HepG2 (cell line): ENCODE results near the gene JADE2. TPM values are rescaled to one million over a fixed set of nuclear protein-coding genes. Genes with fewer than 3 reads are reported as not detected.
"Not testable (repeated sequence)": the region's sequence is repeated elsewhere in the genome, so short reads cannot be mapped to it uniquely, and the experiment has no call there.

ENCODE experiments used
- ATAC-seq: fragments of 200-7000 bp; cut with Tn5 transposase; 3 replicates; pipeline ENCODE4 v1.9.1; 2020; ENCODE audit warnings: mild to moderate bottlenecking, moderate library complexity
- BruUV-seq: library from RNA; stranded (reverse); fragments of 400-500 nt; replicated peaks from 2 replicates; lab custom pipeline; 2021; lab: Mats Ljungman, UMichigan
- CTCF ChIA-PET: fragments of 300-600 bp; formaldehyde crosslinking; extraction: SDS; loops from one replicate; lab custom pipeline; 2021; ENCODE audit warnings: low total read pairs, inconsistent platforms, low intra/inter-chr PET ratio; lab: Yijun Ruan, JAX
- POLR2A ChIA-PET: fragments of 350-600 bp; sonication (Branson Sonifier 250); formaldehyde crosslinking; loops from one replicate; lab custom pipeline; 2020; ENCODE audit warnings: antibody characterized with exemption, inconsistent platforms; lab: Yijun Ruan, JAX
- DNase-seq: peaks from one replicate; pipeline ENCODE4 v3.0.0-alpha.2; 2015; ENCODE audit warnings: low spot score
- FAIRE-seq: peaks from 3 replicates; lab custom pipeline; 2011; peaks lifted over from hg19 to GRCh38; lab: Jason Lieb, UNC
- H2AFZ ChIP-seq: one replicate; pipeline ENCODE4 v1.6.1; 2011; ENCODE audit warnings: low read length, inconsistent platforms
- H3K27ac ChIP-seq: fragments of 300-600 bp; 3 replicates; pipeline ENCODE4 v1.8.0; 2011; ENCODE audit warnings: mixed run types, mild to moderate bottlenecking, mixed read lengths, low read length, inconsistent platforms; ENCODE audit not compliant: insufficient read depth; ENCODE audit errors: extremely low read length
- H3K27me3 ChIP-seq, 2 experiments: fragments of 200-600 bp in 1 of 2; 2 replicates in 1 of 2; 3 replicates in 1 of 2; pipeline versions ENCODE4 v1.6.0 to v1.8.0; 2011; ENCODE audit warnings: low read length in 2 of 2, mild to moderate bottlenecking in 2 of 2, moderate library complexity in 2 of 2, inconsistent platforms in 1 of 2; ENCODE audit not compliant: insufficient read depth in 2 of 2, control insufficient read depth in 1 of 2
- H3K36me3 ChIP-seq, 2 experiments: fragments of 200-600 bp in 1 of 2; replicated peaks in 1 of 2; 2 replicates in 1 of 2; 3 replicates in 1 of 2; pipeline versions ENCODE4 v1.5.1 to v1.8.0; 2011; ENCODE audit warnings: low read length in 2 of 2, inconsistent platforms in 1 of 2; ENCODE audit not compliant: insufficient read depth in 2 of 2, control insufficient read depth in 1 of 2
- H3K4me1 ChIP-seq: 2 replicates; pipeline ENCODE4 v1.5.1; 2012; ENCODE audit warnings: low read length, inconsistent platforms; ENCODE audit not compliant: insufficient read depth
- H3K4me2 ChIP-seq: 2 replicates; pipeline ENCODE4 v1.6.0; 2011; ENCODE audit warnings: low read depth, low read length, inconsistent platforms
- H3K4me3 ChIP-seq, 3 experiments: fragments of 200-600 bp in 1 of 3; sonication (generic), shearing (Covaris generic) in 1 of 3; replicated peaks in 1 of 3; 2 replicates each; pipeline ENCODE4 v1.5.1; 2011 to 2016; ENCODE audit warnings: low read length in 3 of 3, inconsistent platforms in 2 of 3, low read depth in 2 of 3, mild to moderate bottlenecking in 2 of 3, control low read depth in 1 of 3, mixed read lengths in 1 of 3; ENCODE audit not compliant: insufficient read depth in 1 of 3
- H3K79me2 ChIP-seq: one replicate; pipeline ENCODE4 v1.6.1; 2011; ENCODE audit warnings: low read length, inconsistent platforms; ENCODE audit not compliant: insufficient read depth
- H3K9ac ChIP-seq: 2 replicates; pipeline ENCODE4 v1.6.0; 2011; ENCODE audit warnings: mild to moderate bottlenecking, low read depth, low read length, inconsistent platforms; ENCODE audit not compliant: insufficient read depth
- H3K9me3 ChIP-seq: 2 replicates; pipeline ENCODE4 v1.5.1; 2012; ENCODE audit warnings: mild to moderate bottlenecking, low read length
- H4K20me1 ChIP-seq: 2 replicates; pipeline ENCODE4 v1.6.0; 2011; ENCODE audit warnings: inconsistent platforms, mild to moderate bottlenecking, low read length, moderate library complexity; ENCODE audit not compliant: insufficient read depth
- NFIB ChIP-seq: sonication (generic); formaldehyde crosslinking; IDR thresholded peaks from 2 replicates; pipeline ENCODE4 v1.9.0; 2021; ENCODE audit warnings: missing genetic modification reagents, mild to moderate bottlenecking, borderline replicate concordance
- SALL2 ChIP-seq: sonication (generic); formaldehyde crosslinking; IDR thresholded peaks from 2 replicates; pipeline ENCODE4 v1.8.1; 2023; ENCODE audit warnings: mild to moderate bottlenecking, missing genetic modification reagents, inconsistent platforms
- SMAD9 ChIP-seq: sonication (generic); formaldehyde crosslinking; IDR thresholded peaks from 2 replicates; pipeline ENCODE4 v1.5.1; 2020; ENCODE audit warnings: mild to moderate bottlenecking, missing genetic modification reagents
- ZNF256 ChIP-seq: sonication (generic); formaldehyde crosslinking; conservative IDR thresholded peaks from 2 replicates; pipeline ENCODE4 v1.4.0; 2020; ENCODE audit warnings: missing genetic modification reagents
- WGBS: methylation state at CpG from one replicate; pipeline ENCODE4 v1.1.6; 2017; ENCODE audit warnings: low lambda C conversion rate; 5-methylcytosine and 5-hydroxymethylcytosine counted together
- in situ Hi-C: cut with HindIII; loops from 2 replicates; pipeline ENCODE4 v1.10.0; 2017; ENCODE audit warnings: low pct_unique_long_range_greater_than_20kb; ENCODE audit not compliant: extremely low pct_ligation_motif_present
- intact Hi-C: fragments of 100-400 bp; cut with micrococcal nuclease; formaldehyde crosslinking; loops from one replicate; pipeline ENCODE4 v1.10.0; 2022; ENCODE audit not compliant: unreplicated experiment
- polyA plus RNA-seq, 8 experiments: library from polyadenylated mRNA; depleted of rRNA in 3 of 8; stranded (reverse) in 7 of 8; unstranded in 1 of 8; fragments of >200 nt; fragmentation: Illumina TruSeq in 4 of 8; extraction: Trizol in 4 of 8; gene quantifications; 2 replicates each; pipeline versions ENCODE4 v1.2.1 to v1.2.3, GENCODE V29; 2011 to 2016; ENCODE audit warnings: low read depth in 4 of 8, missing spikeins in 1 of 8, mixed read lengths in 1 of 8; ENCODE audit not compliant: insufficient read depth in 1 of 8
- total RNA-seq, 5 experiments: library from RNA; depleted of rRNA; stranded (reverse); fragments of >200 nt; fragmentation: Illumina TruSeq; extraction: Trizol; gene quantifications; 2 replicates each; pipeline ENCODE4 v1.2.3, GENCODE V29; 2016; ENCODE audit warnings: low read depth in 1 of 5

JADE2 gene
- total and polyA plus RNA-seq, 2 of the 13 experiments (the other 11 are each of a cell fraction or from before 2014, with no cell fraction given), result 7.5 to 15.1 TPM

GRCh38 chr5:134552301-134552700 lies 26.8 kb downstream of the JADE2 start:
- no TSS peak for BruUV-seq
- DNase-seq (no peak), FAIRE-seq (no peak), ATAC-seq (no peak)
- no peaks in the 10 kb centered on the region for H4K20me1 ChIP-seq
- H3K9ac ChIP-seq, result no peak overlapping the region
- H3K4me2 ChIP-seq, result no peak overlapping the region
- H3K79me2 ChIP-seq, result no peaks in the 10 kb centered on the region
- 100% methylated on average over 3 of the region's 3 CpGs for WGBS
- in situ Hi-C loops, result no loop called here
- no peak for TF ChIP-seq SALL2 (CRISPR knock-in tag)
- no peak for TF ChIP-seq ZNF256 (CRISPR knock-in tag)
- no peak for TF ChIP-seq SMAD9 (CRISPR knock-in tag)
- no peak for TF ChIP-seq NFIB (CRISPR knock-in tag)
- ChIA-PET POLR2A (no interaction called here), CTCF (no interaction called here)
- intact Hi-C loops, result no loop called here
- no peak overlapping the region for H3K4me3 ChIP-seq
- peaks cover 11 to 35% of the 10 kb centered on the region in 2 experiments; a peak in 4 of 5 replicates for H3K36me3 ChIP-seq
- H3K27ac ChIP-seq, result no peak overlapping the region
- peaks cover 6% of the 10 kb centered on the region for H3K4me1 ChIP-seq
- no peak overlapping the region for H2AFZ ChIP-seq
- no peaks in the 10 kb centered on the region for H3K9me3 ChIP-seq
- no peaks in the 10 kb centered on the region for H3K27me3 ChIP-seq

GRCh38 chr5:134552716-134553115 lies 27.2 kb downstream of the JADE2 start:
- ATAC-seq, H2AFZ ChIP-seq, in situ Hi-C loops, H3K4me2 ChIP-seq, DNase-seq, CTCF ChIA-PET, H3K27ac ChIP-seq, H3K27me3 ChIP-seq, H3K9ac ChIP-seq, FAIRE-seq, H3K4me3 ChIP-seq, POLR2A ChIA-PET, BruUV-seq, H3K79me2 ChIP-seq, H4K20me1 ChIP-seq, intact Hi-C loops, H3K4me1 ChIP-seq, H3K9me3 ChIP-seq: not testable (repeated sequence)
- H3K36me3 ChIP-seq, result peaks cover 11 to 35% of the 10 kb centered on the region in 2 experiments; a peak in 4 of 5 replicates
- 89% methylated on average over 7 of the region's 7 CpGs for WGBS
